NCI-H2029 (cell line): ENCODE data around the gene MFSD12.
"Not testable (repeated sequence)": the region's sequence is repeated elsewhere in the genome, so short reads cannot be mapped to it uniquely, and the experiment has no call there.

Source experiments
- DNase-seq: peaks from one replicate; lab custom pipeline; 2025; lab: John Stamatoyannopoulos, UW

Gene MFSD12

GRCh38 chr19:3522421-3523360 is 34.7 kb downstream of the MFSD12 start:
- DNase-seq = no peak

GRCh38 chr19:3521104-3521445 is 36.3 kb downstream of the MFSD12 start:
- no peak for DNase-seq

GRCh38 chr19:3520166-3521103 is 37.0 kb downstream of the MFSD12 start:
- no peak for DNase-seq

GRCh38 chr19:3519126-3519525 is 38.3 kb downstream of the MFSD12 start:
- DNase-seq = no peak

GRCh38 chr19:3518659-3519058 is 38.7 kb downstream of the MFSD12 start:
- DNase-seq = no peak

GRCh38 chr19:3518255-3518654 is 39.1 kb downstream of the MFSD12 start:
- DNase-seq = no peak

GRCh38 chr19:3517638-3518037 is 39.7 kb downstream of the MFSD12 start:
- DNase-seq = no peak

- peak; percentile 98 for DNase-seq
Observed at GRCh38 chr19:3516675-3517207, 40.6 kb downstream of the MFSD12 start.

GRCh38 chr19:3515891-3516422 is 41.4 kb downstream of the MFSD12 start:
- no peak for DNase-seq

- DNase-seq = no peak
Observed at GRCh38 chr19:3514930-3515329, 42.5 kb downstream of the MFSD12 start.

- no peak for DNase-seq
Observed at GRCh38 chr19:3513229-3514140, 43.9 kb downstream of the MFSD12 start.

- no peak for DNase-seq
Observed at GRCh38 chr19:3512562-3513228, 44.7 kb downstream of the MFSD12 start.

- DNase-seq = no peak
Observed at GRCh38 chr19:3511506-3512251, 45.7 kb downstream of the MFSD12 start.

- DNase-seq = no peak
Observed at GRCh38 chr19:3510727-3511126, 46.7 kb downstream of the MFSD12 start.

- no peak for DNase-seq
Observed at GRCh38 chr19:3509566-3509989, 47.8 kb downstream of the MFSD12 start.

GRCh38 chr19:3508771-3509535 is 48.4 kb downstream of the MFSD12 start:
- DNase-seq = no peak

- DNase-seq = not testable (repeated sequence)
Observed at GRCh38 chr19:3508121-3508661, 49.2 kb downstream of the MFSD12 start.

GRCh38 chr19:3507371-3508120 is 49.8 kb downstream of the MFSD12 start:
- peak; percentile 39 for DNase-seq
